HG03442 (cell line): Measurements from ENCODE around the gene SEC61B.
"Not testable (repeated sequence)": the region's sequence is repeated elsewhere in the genome, so short reads cannot be mapped to it uniquely, and the experiment has no call there.

ENCODE experiments used
- ATAC-seq: cut with Tn5 transposase; IDR thresholded peaks from one replicate; pipeline ENCODE4 v1.9.1; 2021; ENCODE audit warnings: mild to moderate bottlenecking, moderate library complexity; ENCODE audit not compliant: unreplicated experiment

The SEC61B gene

DNA sequence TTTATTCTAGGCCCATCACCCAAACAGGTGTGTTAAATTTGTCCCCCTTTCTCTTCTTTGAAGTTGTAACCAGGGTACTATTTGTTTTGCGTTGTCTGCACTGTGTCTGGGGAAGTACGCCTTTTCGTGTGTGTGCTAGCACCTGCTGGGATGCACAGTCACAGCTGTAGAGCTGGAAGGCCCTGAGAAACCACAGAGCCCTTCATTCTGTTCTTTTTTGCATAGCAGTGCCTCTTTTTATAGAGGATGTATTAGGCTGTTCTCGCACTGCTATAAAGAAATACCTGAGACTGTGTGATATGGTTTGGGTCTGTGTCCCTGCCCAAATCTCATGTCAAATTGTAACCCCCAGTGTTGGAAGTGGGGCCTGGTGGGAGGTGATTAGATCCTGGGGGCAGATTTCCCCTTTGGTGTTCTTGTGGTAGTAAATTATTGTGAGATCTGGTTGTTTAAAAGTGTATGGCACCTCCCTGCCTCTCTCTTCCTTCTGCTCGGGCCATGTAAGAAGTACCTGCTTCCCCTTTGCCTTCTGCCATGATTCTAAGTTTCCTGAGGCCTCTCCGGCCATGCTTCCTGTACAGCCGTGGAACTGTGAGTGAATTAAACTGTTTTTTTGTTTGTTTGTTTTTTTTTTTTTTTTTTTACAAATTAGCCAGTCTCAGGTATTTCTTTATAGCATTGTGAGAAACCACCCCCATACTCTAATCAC is 14.0 kb downstream of the SEC61B start:
- peak; percentile 93 for ATAC-seq

DNA sequence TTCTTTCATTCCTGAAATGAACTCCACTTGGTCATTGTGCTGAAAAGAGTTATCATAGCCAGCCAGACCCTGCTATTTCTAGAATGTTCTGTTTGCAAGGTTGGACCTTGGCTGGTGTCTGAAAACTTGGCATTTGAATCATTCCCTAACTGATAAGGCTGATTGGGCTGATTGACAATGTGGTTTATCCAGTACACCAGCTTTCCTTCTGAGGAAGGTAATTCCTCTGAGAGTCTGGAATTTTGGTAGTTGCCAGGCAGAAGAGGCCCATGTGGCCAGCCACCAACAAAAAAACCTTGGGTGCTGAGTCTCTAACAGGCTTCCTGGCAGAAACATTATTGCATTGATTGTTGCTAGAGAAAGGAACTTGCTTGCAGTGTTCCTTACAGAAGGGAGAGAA is 15.3 kb downstream of the SEC61B start:
- no peak for ATAC-seq

DNA sequence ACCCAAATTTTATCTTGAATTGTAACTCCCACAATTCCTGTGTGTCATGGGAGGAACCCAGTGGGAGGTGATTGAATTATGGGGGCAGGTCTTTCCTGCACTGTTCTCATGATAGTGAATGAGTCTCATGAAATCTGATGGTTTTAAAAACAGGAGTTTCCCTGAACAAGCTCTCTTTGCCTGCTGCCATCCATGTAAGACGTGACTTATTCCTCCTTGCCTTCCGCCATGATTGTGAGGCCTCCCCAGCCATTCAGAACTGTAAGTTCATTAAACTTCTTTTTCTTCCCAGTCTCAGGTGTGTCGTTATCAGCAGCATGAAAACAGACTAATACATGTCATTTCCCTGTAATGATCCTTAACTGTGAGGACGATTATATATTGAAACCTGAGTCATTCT is 15.8 kb downstream of the SEC61B start:
- not testable (repeated sequence) for ATAC-seq

DNA sequence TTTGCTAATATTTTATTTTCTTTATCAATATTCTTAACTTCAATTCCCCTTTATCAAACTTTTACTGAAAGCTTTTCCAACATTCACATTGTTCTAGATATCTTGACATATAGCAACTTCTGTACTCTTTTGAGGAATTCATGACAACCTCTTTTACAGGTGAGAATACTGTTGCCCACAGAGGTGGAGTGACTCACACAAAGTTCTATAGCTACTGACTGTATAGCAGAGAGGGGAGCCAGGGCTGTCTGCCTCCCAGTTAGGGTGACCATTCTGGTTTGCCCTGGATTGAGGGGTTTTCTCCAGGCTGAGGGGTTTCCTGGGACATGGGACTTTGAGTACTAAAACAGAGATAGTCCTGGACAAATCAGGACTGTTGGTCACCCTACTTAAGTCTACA is 16.2 kb downstream of the SEC61B start:
- no peak for ATAC-seq

DNA sequence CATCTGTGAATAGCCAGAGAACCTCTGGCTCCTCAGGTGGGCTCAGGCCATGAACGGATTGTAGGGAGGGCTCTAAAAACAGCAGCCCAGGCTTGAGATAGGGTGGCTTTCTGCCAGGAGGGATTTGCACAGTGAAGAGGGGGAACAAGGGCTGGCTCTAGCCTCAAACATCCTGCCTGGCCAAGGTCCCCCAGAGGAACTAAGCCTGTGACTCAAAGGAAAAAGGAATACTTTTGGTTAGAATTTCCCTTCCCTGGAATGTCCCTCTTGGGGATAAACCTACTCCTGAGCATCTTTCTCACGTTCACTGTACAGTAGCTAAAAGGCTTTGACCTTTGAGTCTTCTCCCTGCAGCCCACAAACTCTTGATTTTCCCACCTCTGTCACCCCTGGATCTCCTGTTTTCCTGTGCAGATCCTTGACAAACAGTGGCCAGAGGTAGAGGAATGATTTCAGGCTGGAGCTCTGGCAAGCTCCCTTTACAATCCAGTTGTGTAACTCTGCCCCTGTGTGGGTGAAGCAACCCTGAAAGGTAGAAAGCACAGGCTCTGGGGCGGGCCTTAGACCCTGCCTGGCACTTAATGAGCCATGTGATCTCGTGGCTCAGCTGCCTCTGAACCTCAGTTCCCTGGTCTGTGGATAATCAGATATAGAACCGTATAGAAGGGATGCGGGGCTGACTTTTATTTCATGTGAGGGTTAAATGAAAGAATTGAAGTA is 17.4 kb downstream of the SEC61B start:
- no peak for ATAC-seq

DNA sequence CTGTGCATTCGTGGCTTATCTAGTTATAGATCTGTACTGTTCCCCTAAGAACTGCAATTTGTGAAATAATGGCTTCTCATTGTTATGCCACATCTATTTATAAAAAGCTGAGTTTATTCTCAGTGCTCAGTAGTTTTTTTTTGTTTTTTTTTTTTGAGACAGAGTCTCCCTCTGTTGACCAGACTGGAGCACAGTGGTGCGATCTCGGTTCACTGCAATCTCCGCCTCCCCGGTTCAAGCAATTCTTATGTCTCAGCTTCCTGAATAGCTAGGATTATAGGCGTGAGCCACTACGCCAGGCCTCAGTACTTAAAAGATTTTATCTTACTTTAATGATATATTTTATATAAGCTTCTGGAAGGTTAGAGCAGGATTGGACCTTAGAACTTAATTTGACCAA is 19.0 kb downstream of the SEC61B start:
- ATAC-seq: no peak

DNA sequence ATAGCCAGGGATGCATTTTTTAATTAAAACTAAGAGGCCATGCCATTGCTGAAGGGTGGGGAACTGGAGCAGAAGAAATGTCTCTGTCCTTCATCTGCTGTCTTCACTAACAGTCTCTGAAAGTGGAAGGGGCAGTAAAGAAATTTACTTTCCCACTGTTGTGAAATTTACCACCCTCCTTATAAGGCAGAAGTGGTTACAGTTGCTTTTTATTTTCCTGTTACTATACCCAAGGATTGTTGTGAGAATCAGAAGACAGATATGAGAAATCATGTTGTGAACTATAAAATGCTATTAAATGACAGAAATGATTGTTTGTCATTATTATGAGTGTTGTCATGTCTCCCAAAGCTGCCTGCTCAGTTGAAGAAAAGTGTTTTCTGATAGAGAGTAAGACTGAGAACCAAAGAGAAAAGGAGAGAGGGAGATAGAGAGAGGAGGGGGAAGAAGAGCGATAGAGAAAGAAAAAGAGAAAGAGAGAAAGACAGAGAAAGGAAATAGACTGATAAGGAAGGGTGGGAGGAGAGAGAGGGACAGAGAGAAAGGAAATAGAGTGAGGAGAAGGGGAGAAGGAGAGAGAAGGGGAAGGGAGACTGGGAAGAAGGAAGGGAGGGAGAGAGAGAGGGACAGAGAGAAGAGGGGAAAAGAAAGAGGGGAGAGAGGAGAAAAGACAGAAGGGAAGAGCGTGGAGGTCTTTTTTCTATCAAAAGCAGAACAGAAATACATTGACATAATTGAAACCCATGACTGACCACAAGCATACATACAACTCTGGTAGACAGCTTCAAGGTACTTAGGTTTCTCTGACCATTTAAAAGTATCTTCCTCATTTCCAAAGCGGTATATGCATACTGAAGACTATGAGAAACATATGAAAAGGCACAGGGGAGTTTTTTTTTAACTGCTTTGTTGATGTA is 22.5 kb downstream of the SEC61B start:
- ATAC-seq: peak; percentile 87

DNA sequence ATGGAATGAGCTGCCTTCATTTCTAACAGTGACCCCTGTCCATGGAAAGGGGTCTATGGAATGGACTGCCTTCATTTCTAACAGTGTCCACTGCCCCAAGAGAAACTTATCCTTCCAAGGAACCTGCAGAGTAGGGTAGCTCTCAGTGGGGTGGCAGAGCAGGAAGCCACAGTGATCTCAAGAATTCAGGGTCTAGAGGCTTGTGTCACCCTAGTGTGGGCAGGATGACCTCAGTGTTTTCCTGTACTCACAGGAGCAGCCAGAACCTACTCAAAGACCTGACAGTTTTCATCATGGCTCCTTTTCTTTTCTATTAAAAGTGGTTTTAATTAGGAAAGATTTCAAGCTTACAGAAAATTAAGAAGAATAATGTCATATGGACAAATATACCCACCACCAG is 27.5 kb downstream of the SEC61B start:
- no peak for ATAC-seq

DNA sequence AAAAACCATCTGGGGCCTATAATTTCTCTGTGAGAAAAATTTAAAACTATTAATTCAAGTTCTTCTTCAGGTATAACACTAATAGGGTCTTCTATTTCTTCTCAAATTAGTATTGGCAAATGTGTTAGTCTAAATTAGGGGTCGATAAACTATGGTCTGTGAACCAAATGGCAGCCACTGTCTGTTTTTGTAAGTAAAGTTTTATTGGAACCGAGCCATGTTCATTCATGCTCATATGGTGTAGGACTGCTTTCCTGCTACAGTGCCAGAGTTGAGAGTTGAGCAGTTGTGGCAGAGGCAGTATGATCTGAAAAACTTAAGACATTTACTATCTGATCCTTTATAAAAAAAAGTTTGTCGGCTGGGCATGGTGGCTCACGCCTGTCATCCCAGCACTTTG is 29.1 kb downstream of the SEC61B start:
- ATAC-seq: no peak

DNA sequence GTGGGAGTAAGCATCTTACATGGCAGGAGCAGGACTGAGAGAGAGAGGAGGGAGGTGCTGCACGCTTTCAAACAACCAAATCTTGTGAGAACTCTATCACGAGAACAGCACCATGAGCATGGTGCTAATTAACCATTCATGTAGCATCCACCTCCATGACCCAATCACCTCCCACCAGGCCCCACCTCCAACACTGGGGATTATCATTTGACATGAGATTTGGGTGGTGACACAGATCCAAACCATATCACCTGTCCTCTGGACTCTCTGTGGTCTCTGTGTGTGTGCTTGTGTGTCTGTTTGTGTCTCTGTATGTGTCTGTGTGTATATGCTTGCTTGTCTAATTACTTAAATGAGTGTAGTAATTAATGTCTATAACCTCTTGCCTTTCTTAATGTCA is 31.1 kb downstream of the SEC61B start:
- peak; percentile 34 for ATAC-seq

DNA sequence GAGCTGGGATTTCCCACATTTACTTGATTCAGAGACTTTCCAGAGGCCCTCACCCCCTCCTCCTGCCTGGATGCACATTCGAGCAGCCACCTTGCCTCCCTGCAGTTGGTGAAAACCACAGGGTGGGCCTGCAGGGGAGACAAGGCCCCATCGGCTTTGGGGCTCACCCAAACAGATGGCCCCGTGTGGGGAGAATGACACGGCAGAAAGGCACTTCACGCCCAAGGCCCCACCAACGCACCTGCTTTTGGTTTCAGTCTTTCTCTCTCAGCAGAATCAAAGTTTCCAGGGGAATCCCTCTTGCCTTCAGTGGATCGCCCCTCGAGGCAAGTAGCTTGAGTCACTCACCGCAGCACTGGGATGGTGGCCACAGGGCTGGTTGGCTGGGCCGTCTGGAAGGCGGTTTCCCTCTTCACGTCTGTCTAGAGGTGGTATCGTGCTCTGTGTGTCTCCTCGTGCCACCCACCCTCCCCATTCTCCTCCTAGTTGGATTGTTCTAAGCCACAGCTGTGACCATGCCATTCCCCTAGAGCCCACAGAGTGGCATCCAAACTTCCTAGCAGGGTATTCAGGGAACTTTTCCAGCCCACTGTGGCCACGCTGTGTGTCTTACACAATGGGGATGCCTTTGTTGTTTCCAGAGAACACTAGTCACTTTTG is 31.8 kb downstream of the SEC61B start:
- peak; percentile 82 for ATAC-seq

DNA sequence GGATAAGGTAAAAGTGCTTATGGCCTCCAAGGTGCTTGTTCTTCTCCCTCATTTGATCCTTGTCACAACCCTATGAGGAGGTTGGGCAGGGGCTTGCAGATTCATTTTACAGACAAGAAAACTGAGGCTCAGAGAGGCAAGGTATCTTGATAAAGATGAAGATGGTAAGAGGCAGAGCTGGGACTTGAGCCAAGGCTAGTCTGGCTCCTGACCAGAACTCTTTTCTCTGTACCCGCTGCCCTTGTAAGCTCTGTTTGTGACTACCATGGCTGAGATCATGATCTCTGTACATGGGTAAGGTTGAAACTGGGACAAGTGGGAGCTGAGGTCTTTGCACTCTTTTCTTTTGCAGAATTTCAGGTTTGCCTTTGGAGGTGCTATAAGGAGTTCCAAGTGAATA is 33.6 kb downstream of the SEC61B start:
- ATAC-seq: no peak

DNA sequence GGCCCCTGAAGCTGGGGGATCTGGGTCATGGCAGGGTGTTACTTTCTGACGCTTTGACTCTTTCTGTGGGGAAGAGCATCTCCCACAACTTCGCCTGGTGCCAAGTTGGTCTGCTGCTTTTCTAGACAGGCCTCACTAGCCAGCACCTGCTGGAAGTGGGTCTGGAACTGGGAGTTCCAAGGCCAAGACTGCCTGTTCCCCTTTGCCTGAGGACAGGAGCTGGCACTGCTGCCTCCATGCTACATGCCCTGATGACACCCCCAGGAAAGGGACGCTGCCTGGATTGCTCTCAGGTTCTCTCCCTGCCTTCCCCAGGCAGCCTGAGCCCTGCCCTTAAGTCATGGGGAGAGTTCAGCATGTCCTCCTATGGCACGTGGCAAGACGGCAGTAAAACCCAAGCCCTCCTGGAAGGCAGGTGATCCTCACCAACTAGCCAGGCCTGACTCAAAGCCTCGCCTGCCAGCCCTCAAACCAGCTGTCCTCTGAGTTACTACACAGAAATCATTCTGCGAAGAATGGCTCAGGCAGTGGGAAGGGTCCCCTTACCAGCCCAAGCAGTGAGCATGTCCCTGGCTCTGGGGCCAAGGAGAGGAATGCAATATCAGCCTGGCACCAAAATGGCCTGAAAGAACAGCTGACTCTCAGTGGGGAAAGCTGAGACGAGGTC is 35.8 kb downstream of the SEC61B start:
- no peak for ATAC-seq

DNA sequence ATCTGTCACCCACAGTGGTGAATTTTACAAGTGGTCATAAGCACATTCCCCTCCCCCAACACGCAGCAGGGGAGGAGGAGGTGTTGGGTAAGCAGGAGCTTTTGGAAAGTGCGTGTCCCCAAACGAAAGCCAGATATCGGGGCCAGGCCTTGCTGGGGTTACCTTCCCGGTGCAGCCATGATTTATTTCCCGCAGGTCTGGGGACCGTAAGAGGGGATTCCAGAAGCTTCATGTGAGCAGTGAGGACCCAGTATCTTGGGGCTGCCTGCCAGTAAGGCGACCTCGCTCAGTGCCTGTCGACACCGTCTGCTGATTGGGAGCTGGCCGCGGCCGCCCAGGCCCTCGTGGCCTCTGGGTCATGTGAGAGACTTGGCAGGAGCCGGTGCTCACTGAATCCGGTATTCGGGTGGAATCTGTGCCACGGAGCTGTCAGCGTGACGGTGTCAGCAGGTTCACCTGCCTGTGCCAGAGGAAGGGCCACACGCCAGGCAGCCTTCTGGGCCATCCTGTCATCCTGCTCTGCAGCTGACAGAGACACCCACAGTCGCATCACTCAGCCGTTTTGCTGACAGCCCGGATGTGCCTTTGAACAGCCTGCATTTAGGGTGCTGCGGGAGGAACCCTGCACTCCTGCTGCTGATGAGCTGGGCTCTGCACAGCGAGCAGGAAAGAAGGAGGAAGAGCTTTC is 37.3 kb downstream of the SEC61B start:
- no peak for ATAC-seq

DNA sequence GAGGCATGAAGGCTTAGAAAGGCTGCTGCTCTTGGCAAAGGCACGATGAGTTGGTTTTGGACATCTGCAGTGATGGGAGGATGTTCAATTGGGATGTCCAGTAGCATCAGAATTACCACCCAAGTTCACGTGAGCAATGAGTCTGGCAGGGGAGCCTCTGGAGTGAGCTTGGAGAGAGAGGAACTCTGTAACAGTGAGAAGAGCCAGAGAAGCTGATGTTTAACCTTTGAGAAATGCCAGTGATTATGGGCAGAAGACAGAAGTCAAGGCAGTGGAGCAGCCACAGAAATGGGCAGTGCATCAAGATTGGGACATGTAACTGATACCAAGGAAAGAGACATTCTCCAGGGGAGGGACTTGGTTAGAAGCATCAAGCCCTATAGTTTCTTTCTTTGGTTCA is 39.8 kb downstream of the SEC61B start:
- ATAC-seq: no peak

DNA sequence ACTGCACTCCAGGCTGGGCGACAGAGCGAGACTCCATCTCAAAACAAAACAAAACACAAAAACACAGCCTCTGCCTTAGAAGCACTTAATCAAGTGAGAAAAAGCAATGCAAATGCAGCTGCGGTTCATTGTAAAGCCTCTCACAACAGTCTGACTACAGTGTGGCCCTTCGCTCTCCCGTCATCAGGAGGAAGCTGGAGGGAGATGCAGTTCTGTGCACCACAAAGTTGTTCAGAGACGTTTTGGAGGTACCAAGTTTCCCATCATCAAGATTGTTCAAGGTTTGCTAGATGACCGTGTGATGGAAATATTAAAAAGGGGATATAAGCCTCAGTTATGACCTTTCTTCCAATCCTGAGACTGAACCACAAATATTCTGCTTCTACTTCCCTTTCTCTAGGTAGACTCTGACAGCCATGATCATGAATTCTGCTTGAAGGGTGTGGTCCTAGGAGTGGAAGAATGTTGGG is 40.9 kb downstream of the SEC61B start:
- ATAC-seq: peak; percentile 60

DNA sequence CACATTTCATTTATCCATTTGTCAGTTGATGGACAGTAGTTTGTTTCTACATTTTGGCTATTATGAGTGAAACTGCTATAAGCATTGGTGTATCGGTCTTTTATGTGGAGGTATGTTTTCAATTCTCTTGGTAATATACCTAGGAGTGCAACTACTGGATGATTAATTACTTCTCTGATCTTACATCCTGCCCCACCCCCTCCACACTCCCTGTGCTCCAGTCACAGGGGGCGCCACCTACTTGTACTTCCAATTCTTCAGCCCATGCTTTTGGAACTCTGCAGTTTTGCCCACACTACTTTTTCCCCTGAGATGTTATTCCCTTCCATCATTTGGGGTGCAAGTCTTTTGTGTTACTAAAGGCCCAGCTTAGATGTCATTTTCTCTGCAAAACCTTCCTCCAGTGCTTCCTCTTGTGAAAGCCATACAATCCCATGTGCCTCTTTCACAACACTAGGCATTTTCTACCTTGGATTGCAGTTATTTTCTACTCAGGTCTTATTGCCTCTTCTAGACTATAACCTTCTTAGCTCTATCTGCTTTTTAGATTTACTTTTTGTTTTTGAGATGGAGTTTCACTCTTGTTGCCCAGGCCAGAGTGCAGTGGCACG is 42.1 kb downstream of the SEC61B start:
- ATAC-seq: no peak

DNA sequence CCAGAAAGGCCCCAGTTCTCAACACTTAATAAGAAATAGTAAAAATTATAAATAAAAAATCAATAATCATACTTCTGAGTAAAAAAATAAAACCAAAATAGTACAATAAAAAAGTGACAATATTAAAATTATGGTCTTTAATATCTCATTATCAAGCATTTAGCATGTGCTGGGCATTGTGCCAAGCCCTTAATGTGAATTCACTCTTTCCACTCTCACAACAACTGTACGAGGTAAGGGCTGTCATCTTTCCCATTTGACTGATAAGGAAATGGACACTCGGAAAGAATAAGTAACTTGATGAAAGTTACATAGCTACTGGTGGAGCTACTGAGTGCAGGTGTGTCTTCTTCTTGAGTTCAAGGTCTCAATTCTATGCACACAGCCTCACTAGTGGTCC is 43.6 kb downstream of the SEC61B start:
- ATAC-seq: no peak

DNA sequence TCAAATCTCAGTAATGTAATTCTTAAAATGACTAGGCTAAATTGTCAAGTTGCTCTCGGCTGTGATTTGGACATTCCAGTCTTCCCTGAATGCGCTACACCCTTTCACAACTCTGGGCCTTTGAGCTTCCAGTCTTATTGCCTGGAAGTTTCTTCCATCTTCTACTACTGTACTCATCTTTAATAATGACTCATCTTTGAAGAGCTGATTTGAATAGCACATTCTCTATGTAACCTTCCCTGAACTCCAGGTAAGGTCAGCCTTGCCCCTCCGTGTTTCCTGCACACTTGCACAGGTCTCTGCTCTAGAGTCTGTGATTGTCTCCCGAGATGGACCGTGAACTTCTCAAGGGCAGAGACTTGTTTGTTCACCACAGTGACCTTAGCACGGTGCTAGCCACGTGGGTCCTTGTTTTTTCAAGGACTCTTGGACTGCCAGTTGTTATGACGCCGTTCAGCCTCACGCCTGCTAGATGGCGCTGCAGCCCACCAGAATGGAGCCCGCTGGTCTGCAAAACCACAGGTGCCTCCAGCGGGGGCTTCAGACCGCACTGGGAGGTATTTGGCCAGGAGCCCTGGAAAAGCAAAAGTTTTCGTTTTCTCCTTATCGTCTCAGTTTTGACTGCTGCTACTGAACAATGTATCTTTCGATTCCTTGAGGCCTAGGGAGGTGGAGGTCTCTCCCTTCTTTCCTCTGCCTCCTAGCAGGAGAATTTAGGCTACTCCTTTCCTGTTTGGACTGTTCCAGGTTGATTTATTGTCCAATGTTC is 44.4 kb downstream of the SEC61B start:
- peak; percentile 61 for ATAC-seq
